Caco-2 (cell line): ENCODE data around the gene RPGRIP1. TPM values are rescaled to one million over a fixed set of nuclear protein-coding genes. Genes with fewer than 3 reads are reported as not detected.
"Not testable (repeated sequence)": the region's sequence is repeated elsewhere in the genome, so short reads cannot be mapped to it uniquely, and the experiment has no call there.

Source experiments
- BruUV-seq: library from RNA; stranded (reverse); fragments of 400-500 nt; replicated peaks from 2 replicates; lab custom pipeline; 2021; lab: Mats Ljungman, UMichigan
- CTCF ChIA-PET: fragments of 300-600 bp; sonication (Branson Sonifier 250); formaldehyde crosslinking; loops from one replicate; lab custom pipeline; 2022; ENCODE audit warnings: antibody characterized with exemption; lab: Charles Lee
- POLR2A ChIA-PET: fragments of 300-600 bp; sonication (Branson Sonifier 250); formaldehyde crosslinking; loops from one replicate; lab custom pipeline; 2022; ENCODE audit warnings: antibody characterized with exemption; lab: Charles Lee
- DNase-seq, 2 experiments: peaks; one replicate each; pipeline versions ENCODE4 v3.0.0 to v3.0.0-alpha.2; 2020 to 2022
- H3K27me3 ChIP-seq: replicated peaks from 2 replicates; pipeline ENCODE4 v1.6.0; 2011; ENCODE audit warnings: low read length; ENCODE audit not compliant: control insufficient read depth, insufficient read depth
- H3K36me3 ChIP-seq: 2 replicates; pipeline ENCODE4 v1.5.1; 2011; ENCODE audit warnings: low read length; ENCODE audit not compliant: control insufficient read depth, insufficient read depth
- H3K4me1 ChIP-seq: fragments of 250-450 bp; sonication (Bioruptor Pico); 2 replicates; pipeline ENCODE4 v1.5.1; 2020; ENCODE audit warnings: mild to moderate bottlenecking
- H3K4me3 ChIP-seq: 2 replicates; pipeline ENCODE4 v1.5.1; 2011; ENCODE audit warnings: low read depth, mild to moderate bottlenecking, control low read depth, low read length
- H3K9me3 ChIP-seq: fragments of 250-450 bp; sonication (Bioruptor Pico); 2 replicates; pipeline ENCODE4 v1.5.1; 2020; ENCODE audit warnings: mild to moderate bottlenecking, moderate library complexity
- H3K27ac Mint-ChIP-seq: one replicate; pipeline ENCODE4 v1.8.0; 2022; ENCODE audit warnings: mixed read lengths; ENCODE audit not compliant: unreplicated experiment
- H3K27me3 Mint-ChIP-seq: one replicate; pipeline ENCODE4 v1.8.0; 2022; ENCODE audit warnings: mixed read lengths; ENCODE audit not compliant: insufficient read depth, unreplicated experiment
- H3K36me3 Mint-ChIP-seq: one replicate; pipeline ENCODE4 v1.8.0; 2022; ENCODE audit warnings: mild to moderate bottlenecking, mixed read lengths; ENCODE audit not compliant: insufficient read depth, unreplicated experiment
- H3K4me1 Mint-ChIP-seq: one replicate; pipeline ENCODE4 v1.8.0; 2022; ENCODE audit warnings: low read depth, mixed read lengths; ENCODE audit not compliant: unreplicated experiment
- H3K4me3 Mint-ChIP-seq: one replicate; pipeline ENCODE4 v1.8.0; 2022; ENCODE audit warnings: mild to moderate bottlenecking, moderate library complexity, mixed read lengths; ENCODE audit not compliant: unreplicated experiment
- H3K9me3 Mint-ChIP-seq: one replicate; pipeline ENCODE4 v1.8.0; 2022; ENCODE audit warnings: mixed read lengths; ENCODE audit not compliant: unreplicated experiment
- intact Hi-C: fragments of 100-400 bp; cut with micrococcal nuclease; formaldehyde crosslinking; loops from one replicate; pipeline ENCODE4 v1.10.0; 2022; ENCODE audit not compliant: unreplicated experiment
- total RNA-seq: library from RNA; stranded (reverse); gene quantifications from 2 replicates; pipeline ENCODE4 v1.2.3, GENCODE V29; 2022
- TF ChIP-seq, protein P1 (sequence below), 2 experiments: fragments of 200-600 bp in 1 of 2; IDR thresholded peaks; 1 replicate in 1 of 2; 2 replicates in 1 of 2; pipeline versions ENCODE4 v1.5.1 to v1.8.0; 2011 to 2022; ENCODE audit warnings: antibody characterized with exemption in 1 of 2, control low read depth in 1 of 2, inconsistent platforms in 1 of 2, low read depth in 1 of 2, low read length in 1 of 2, mild to moderate bottlenecking in 1 of 2, moderate library complexity in 1 of 2; ENCODE audit not compliant: insufficient read depth in 1 of 2, severe bottlenecking in 1 of 2, unreplicated experiment in 1 of 2

Gene RPGRIP1
- total RNA-seq, 1 experiment from 2014 or later = not detected

- H3K36me3 ChIP-seq = peaks cover 4% of the 10 kb centered on the region
- no peak overlapping the region for H3K4me3 ChIP-seq
- no peak for DNase-seq
- Mint-ChIP-seq H3K4me1 (peaks cover 11% of the 10 kb centered on the region), H3K36me3 (peaks cover 98% of the 10 kb centered on the region), H3K9me3 (no peaks in the 10 kb centered on the region), H3K27ac (no peak overlapping the region), H3K27me3 (no peaks in the 10 kb centered on the region), H3K4me3 (no peak overlapping the region)
- ChIA-PET CTCF (interaction anchor here (0.7 kb wide), 1 partner anchor 241 kb away, joined by 3 read pairs; no protein-coding TSS in a partner anchor), POLR2A (no interaction called here)
- no TSS peak for BruUV-seq
- TF ChIP-seq, protein P1, sequence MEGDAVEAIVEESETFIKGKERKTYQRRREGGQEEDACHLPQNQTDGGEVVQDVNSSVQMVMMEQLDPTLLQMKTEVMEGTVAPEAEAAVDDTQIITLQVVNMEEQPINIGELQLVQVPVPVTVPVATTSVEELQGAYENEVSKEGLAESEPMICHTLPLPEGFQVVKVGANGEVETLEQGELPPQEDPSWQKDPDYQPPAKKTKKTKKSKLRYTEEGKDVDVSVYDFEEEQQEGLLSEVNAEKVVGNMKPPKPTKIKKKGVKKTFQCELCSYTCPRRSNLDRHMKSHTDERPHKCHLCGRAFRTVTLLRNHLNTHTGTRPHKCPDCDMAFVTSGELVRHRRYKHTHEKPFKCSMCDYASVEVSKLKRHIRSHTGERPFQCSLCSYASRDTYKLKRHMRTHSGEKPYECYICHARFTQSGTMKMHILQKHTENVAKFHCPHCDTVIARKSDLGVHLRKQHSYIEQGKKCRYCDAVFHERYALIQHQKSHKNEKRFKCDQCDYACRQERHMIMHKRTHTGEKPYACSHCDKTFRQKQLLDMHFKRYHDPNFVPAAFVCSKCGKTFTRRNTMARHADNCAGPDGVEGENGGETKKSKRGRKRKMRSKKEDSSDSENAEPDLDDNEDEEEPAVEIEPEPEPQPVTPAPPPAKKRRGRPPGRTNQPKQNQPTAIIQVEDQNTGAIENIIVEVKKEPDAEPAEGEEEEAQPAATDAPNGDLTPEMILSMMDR (IDR thresholded peaks at IDR 0.05; ENCODE audit: insufficient read depth in 1 of 2, low read depth in 1 of 2, low read length in 1 of 2, severe bottlenecking in 1 of 2, unreplicated experiment in 1 of 2) = no peak
- H3K27me3 ChIP-seq = no peaks in the 10 kb centered on the region
- intact Hi-C loops = no loop called here
- 0 out of 2 replicates have a peak, but pooled peaks cover under 1% of the 10 kb centered on the region for H3K4me1 ChIP-seq
- no peaks in the 10 kb centered on the region for H3K9me3 ChIP-seq
Measured at GRCh38 chr14:21255385-21256101, 24.3 kb upstream of the RPGRIP1 start.

DNA sequence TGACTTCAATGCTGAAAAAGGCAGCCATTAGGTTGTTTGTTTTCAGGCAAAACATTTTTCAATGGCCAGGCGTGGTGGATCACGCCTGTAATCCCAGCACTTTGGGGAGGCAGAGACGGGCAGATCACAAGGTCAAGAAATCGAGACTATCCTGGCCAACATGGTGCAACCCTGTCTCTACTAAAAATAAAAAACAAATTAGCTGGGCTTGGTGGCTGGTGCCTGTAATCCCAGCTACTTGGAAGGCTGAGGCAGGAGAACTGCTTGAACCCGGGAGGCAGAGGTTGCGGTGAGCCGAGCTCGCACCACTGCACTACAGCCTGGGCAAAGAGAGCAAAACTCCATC lies 23.8 kb upstream of the RPGRIP1 start:
- H3K27me3 Mint-ChIP-seq, intact Hi-C loops, CTCF ChIA-PET, H3K27ac Mint-ChIP-seq, H3K4me3 ChIP-seq, POLR2A ChIA-PET, H3K27me3 ChIP-seq, DNase-seq, H3K4me1 ChIP-seq, H3K4me3 Mint-ChIP-seq, BruUV-seq, H3K36me3 ChIP-seq, H3K9me3 Mint-ChIP-seq, H3K9me3 ChIP-seq: not testable (repeated sequence)
- peaks cover 98% of the 10 kb centered on the region for H3K36me3 Mint-ChIP-seq
- peaks cover 11% of the 10 kb centered on the region for H3K4me1 Mint-ChIP-seq

DNA sequence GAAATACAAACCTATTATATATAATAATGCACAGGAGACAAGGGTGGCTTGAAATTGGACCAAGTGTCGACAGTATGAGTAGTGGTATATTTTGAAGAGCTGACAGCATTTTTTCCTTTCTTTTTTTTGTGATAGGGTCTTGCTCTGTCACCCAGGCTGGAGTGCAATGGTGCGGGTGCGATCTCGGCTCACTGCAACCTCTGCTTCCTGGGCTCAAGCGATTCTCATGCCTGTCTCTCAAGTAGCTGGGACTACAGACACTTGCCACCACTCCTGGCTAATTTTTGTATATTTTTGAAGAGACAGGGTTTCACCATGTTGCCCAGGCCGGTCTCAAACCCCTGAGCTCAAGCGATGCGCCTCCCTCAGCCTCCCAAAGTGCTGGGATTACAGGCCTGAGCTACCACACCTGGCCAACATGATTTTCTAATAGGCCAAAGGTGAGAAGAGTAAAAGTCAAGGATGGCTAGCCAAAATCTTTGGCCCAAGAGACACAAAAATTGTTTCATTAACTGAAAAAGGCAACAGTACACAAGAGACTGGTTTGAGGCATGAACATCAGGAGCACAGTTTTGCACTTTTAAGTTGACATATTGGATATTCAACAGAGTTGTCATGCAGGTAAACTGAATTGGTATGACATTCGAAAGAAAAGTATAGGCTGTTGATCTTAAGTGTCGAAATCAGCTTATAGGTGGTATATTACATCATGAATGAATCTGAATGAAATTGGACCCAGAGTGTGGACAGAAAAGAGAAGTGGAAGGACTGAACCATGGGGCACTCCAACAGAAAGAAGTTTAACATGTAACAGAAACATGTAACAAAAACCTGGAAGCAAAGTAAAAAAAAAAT lies 23.1 kb upstream of the RPGRIP1 start:
- H3K27me3 ChIP-seq = no peaks in the 10 kb centered on the region
- H3K4me1 ChIP-seq = 0 out of 2 replicates have a peak, but pooled peaks cover 5% of the 10 kb centered on the region
- H3K36me3 ChIP-seq = peaks cover 4% of the 10 kb centered on the region; the same call in 1 of the 2 replicates
- no peak overlapping the region for H3K4me3 Mint-ChIP-seq
- no peak overlapping the region for H3K27ac Mint-ChIP-seq
- CTCF ChIA-PET = no interaction called here
- no peaks in the 10 kb centered on the region for H3K9me3 ChIP-seq
- TF ChIP-seq, protein P1 (IDR thresholded peaks at IDR 0.05; ENCODE audit: insufficient read depth in 1 of 2, low read depth in 1 of 2, low read length in 1 of 2, severe bottlenecking in 1 of 2, unreplicated experiment in 1 of 2) = no peak
- H3K4me1 Mint-ChIP-seq = peaks cover 15% of the 10 kb centered on the region
- intact Hi-C loops = no loop called here
- no peaks in the 10 kb centered on the region for H3K27me3 Mint-ChIP-seq
- H3K36me3 Mint-ChIP-seq = peaks cover 98% of the 10 kb centered on the region
- H3K4me3 ChIP-seq = no peak overlapping the region
- BruUV-seq = no TSS peak
- POLR2A ChIA-PET = no interaction called here
- no peaks in the 10 kb centered on the region for H3K9me3 Mint-ChIP-seq
- no peak for DNase-seq
